Esophagus muscularis mucosa (tissue), 4 donors: ENCODE results near the gene LCE2B. TPM values are rescaled to one million over a fixed set of nuclear protein-coding genes. Genes with fewer than 3 reads are reported as not detected.
"Not testable (repeated sequence)": the region's sequence is repeated elsewhere in the genome, so short reads cannot be mapped to it uniquely, and the experiment has no call there.

ENCODE experiments used
- DNase-seq: peaks from one replicate; pipeline ENCODE4 v3.0.0-alpha.2; 2017; ENCODE audit errors: extremely low spot score
- H3K27ac ChIP-seq, 4 donors: fragments of 200-600 bp; sonication (generic); replicated peaks in 1 of 4; 1 replicate in 3 of 4; 2 replicates in 1 of 4; pipeline ENCODE4 v1.5.1; 2016 to 2019; ENCODE audit warnings: mild to moderate bottlenecking in 1 of 4
- H3K27me3 ChIP-seq, 4 donors: fragments of 200-600 bp; sonication (generic); one replicate each; pipeline versions ENCODE4 v1.5.1 to v1.6.0; 2016 to 2019
- H3K36me3 ChIP-seq, 4 donors: fragments of 200-600 bp; sonication (generic); one replicate each; pipeline ENCODE4 v1.5.1; 2016 to 2019
- H3K4me1 ChIP-seq, 4 donors: fragments of 200-600 bp; sonication (generic); one replicate each; pipeline ENCODE4 v1.5.1; 2016 to 2019
- H3K4me3 ChIP-seq, 4 donors: fragments of 200-600 bp; sonication (generic); 1 replicate in 2 of 4; 2 replicates in 2 of 4; pipeline ENCODE4 v1.5.1; 2016 to 2019; ENCODE audit warnings: mild to moderate bottlenecking in 4 of 4, moderate library complexity in 1 of 4
- H3K9me3 ChIP-seq, 4 donors: fragments of 200-600 bp; sonication (generic); 1 replicate in 3 of 4; 2 replicates in 1 of 4; pipeline ENCODE4 v1.5.1; 2016 to 2019
- EP300 ChIP-seq: sonication (generic); formaldehyde crosslinking; IDR thresholded peaks from one replicate; pipeline ENCODE4 v1.6.1; 2017; ENCODE audit warnings: antibody characterized with exemption
- POLR2A ChIP-seq: fragments of 450-650 bp; IDR thresholded peaks from one replicate; pipeline ENCODE4 v1.6.1; 2017; ENCODE audit warnings: antibody characterized with exemption, moderate library complexity, mild to moderate bottlenecking, low read depth
- POLR2AphosphoS5 ChIP-seq, 2 donors: sonication (generic); formaldehyde crosslinking; IDR thresholded peaks; one replicate each; pipeline ENCODE4 v1.6.1; 2017; ENCODE audit warnings: antibody characterized with exemption in 2 of 2
- WGBS: methylation state at CpG from one replicate; pipeline ENCODE4 v1.1.5; 2018; 5-methylcytosine and 5-hydroxymethylcytosine counted together
- intact Hi-C: fragments of 100-400 bp; cut with DNase I; formaldehyde crosslinking; loops from one replicate; pipeline ENCODE4 v1.15.1; 2023
- total RNA-seq, 4 donors: library from RNA; depleted of rRNA; stranded (reverse); fragments of >200 nt; gene quantifications; one replicate each; pipeline versions ENCODE4 v1.1.0 to v1.2.1, GENCODE V29; 2016
- TF ChIP-seq, protein P1 (sequence below), 3 experiments: fragments of 200-600 bp in 2 of 3; fragments of 450-650 bp in 1 of 3; sonication (generic) in 2 of 3; IDR thresholded peaks; one replicate each; pipeline ENCODE4 v1.5.1; 2017 to 2019; ENCODE audit warnings: antibody characterized with exemption in 3 of 3, mild to moderate bottlenecking in 2 of 3, moderate library complexity in 1 of 3

Gene LCE2B
- total RNA-seq, 4 donors from 2014 or later, result not detected

DNA sequence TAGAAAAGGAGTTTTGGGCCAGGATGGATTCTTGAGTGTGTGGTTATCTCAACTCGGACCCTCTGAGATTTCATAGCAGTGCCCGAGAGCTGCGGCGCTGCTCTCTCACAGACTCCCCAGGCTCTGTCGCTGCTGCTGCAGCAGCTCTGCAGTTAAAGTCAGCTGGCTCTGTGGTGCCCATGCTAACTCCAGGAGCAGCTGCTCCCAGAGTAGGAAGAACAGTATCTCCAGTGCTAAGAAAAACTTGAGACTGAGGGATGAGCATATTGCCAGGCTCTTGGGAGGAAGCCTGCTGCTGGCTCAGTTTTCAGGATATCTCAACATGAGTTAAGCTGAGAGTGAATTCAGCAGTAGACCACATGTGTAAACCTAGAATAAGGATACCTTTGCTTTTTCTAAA, 18.3 kb upstream of the LCE2B start:
- Histone ChIP-seq H3K4me3 (no peak overlapping the region), H3K9me3 (no peaks in the 10 kb centered on the region), H3K4me1 (no peaks in the 10 kb centered on the region), H3K27ac (no peak overlapping the region), H3K27me3 (no peaks in the 10 kb centered on the region), H3K36me3 (no peaks in the 10 kb centered on the region)
- intact Hi-C loops, result no loop called here
- TF ChIP-seq, protein P1, sequence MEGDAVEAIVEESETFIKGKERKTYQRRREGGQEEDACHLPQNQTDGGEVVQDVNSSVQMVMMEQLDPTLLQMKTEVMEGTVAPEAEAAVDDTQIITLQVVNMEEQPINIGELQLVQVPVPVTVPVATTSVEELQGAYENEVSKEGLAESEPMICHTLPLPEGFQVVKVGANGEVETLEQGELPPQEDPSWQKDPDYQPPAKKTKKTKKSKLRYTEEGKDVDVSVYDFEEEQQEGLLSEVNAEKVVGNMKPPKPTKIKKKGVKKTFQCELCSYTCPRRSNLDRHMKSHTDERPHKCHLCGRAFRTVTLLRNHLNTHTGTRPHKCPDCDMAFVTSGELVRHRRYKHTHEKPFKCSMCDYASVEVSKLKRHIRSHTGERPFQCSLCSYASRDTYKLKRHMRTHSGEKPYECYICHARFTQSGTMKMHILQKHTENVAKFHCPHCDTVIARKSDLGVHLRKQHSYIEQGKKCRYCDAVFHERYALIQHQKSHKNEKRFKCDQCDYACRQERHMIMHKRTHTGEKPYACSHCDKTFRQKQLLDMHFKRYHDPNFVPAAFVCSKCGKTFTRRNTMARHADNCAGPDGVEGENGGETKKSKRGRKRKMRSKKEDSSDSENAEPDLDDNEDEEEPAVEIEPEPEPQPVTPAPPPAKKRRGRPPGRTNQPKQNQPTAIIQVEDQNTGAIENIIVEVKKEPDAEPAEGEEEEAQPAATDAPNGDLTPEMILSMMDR (IDR thresholded peaks at IDR 0.05), result no peak
- no peak for TF ChIP-seq POLR2AphosphoS5 (IDR thresholded peaks at IDR 0.05)
- no peak for TF ChIP-seq POLR2A
- TF ChIP-seq EP300, result no peak
- WGBS, result 94% methylated on average over 4 of the region's 5 CpGs
- peak; percentile 26 for DNase-seq

- no peak overlapping the region for H3K27ac ChIP-seq
- TF ChIP-seq POLR2A (no peak), EP300 (no peak), POLR2AphosphoS5 (IDR thresholded peaks at IDR 0.05) (no peak)
- TF ChIP-seq, protein P1 (IDR thresholded peaks at IDR 0.05), result no peak
- no peaks in the 10 kb centered on the region for H3K9me3 ChIP-seq
- WGBS, result 44% methylated on average over 2 of the region's 2 CpGs
- H3K4me1 ChIP-seq, result no peaks in the 10 kb centered on the region
- no peaks in the 10 kb centered on the region for H3K36me3 ChIP-seq
- no peak overlapping the region for H3K4me3 ChIP-seq
- no peak for DNase-seq
- intact Hi-C loops, result no loop called here
- H3K27me3 ChIP-seq, result no peaks in the 10 kb centered on the region
Measured at GRCh38 chr1:152673016-152673415, 12.9 kb upstream of the LCE2B start.

GRCh38 chr1:152674983-152675382, 10.9 kb upstream of the LCE2B start, which contains the start of gene LCE2C:
Gene LCE2C (plus strand): TSS chr1:152675279. CDS start chr1:152676016, 737 bp downstream.
- 88% methylated on average over 1 of the region's 3 CpGs for WGBS
- H3K9me3 ChIP-seq, intact Hi-C loops: not testable (repeated sequence)

GRCh38 chr1:152679459-152679858, 6.5 kb upstream of the LCE2B start:
- no peaks in the 10 kb centered on the region for H3K4me1 ChIP-seq
- H3K27ac ChIP-seq, result no peak overlapping the region
- no peak overlapping the region for H3K4me3 ChIP-seq
- no peak for DNase-seq
- intact Hi-C loops, result no loop called here
- H3K27me3 ChIP-seq, result peaks cover 0 to 3% (median 0%) of the 10 kb centered on the region in 4 donors
- H3K36me3 ChIP-seq, result no peaks in the 10 kb centered on the region
- 49% methylated on average over 6 of the region's 6 CpGs for WGBS
- no peaks in the 10 kb centered on the region for H3K9me3 ChIP-seq
- TF ChIP-seq EP300, result no peak
- TF ChIP-seq POLR2AphosphoS5 (IDR thresholded peaks at IDR 0.05), result no peak
- no peak for TF ChIP-seq POLR2A
- TF ChIP-seq, protein P1 (IDR thresholded peaks at IDR 0.05), result no peak

More at GRCh38 chr1:152674983-152675382, 10.9 kb upstream of the LCE2B start, which contains the start of gene LCE2C:
- H3K27me3 ChIP-seq, H3K4me3 ChIP-seq, H3K27ac ChIP-seq, H3K4me1 ChIP-seq, H3K36me3 ChIP-seq: not testable (repeated sequence)
- DNase-seq, result peak; percentile 74

DNA sequence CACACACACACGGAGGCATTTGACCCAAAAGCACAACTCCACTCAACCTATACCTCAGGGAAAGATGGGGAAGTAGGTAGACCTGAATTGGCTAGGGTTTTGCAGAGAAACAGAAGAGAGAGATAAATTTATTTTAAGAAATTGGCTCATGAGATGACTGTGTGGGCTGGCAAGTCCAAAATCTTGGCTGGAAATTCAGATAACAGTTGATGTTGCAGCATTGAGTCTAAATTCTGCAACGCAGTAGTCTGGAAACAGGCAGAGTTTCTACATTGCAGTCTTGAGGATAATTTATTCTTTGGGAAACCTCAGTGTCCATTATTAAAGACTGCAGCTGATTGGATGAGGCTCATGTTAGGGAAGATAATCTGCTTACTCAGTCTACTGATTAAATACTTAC, 4.3 kb upstream of the LCE2B start:
- no peaks in the 10 kb centered on the region for H3K4me1 ChIP-seq
- intact Hi-C loops, result no loop called here
- no peak for DNase-seq
- 59% methylated on average over 2 of the region's 2 CpGs for WGBS
- no peak overlapping the region for H3K27ac ChIP-seq
- no peaks in the 10 kb centered on the region for H3K9me3 ChIP-seq
- no peaks in the 10 kb centered on the region for H3K36me3 ChIP-seq
- H3K27me3 ChIP-seq, result peaks cover 0 to 3% (median 0%) of the 10 kb centered on the region in 4 donors
- TF ChIP-seq, protein P1 (IDR thresholded peaks at IDR 0.05), result no peak
- TF ChIP-seq POLR2A, result no peak
- no peak for TF ChIP-seq POLR2AphosphoS5 (IDR thresholded peaks at IDR 0.05)
- TF ChIP-seq EP300, result no peak
- H3K4me3 ChIP-seq, result no peak overlapping the region
